Measurements from ENCODE around the gene C12orf57.
A peak's percentile ranks its signal among the peaks of the same experiment; 100 is the strongest.

C12orf57 gene

GRCh38 chr12:6919588-6919987 is 24.2 kb upstream of the C12orf57 start:
- no peak overlapping the region for H3K4me3 ChIP-seq (ENCODE audit: low read depth, low read length)
- no peak for DNase-seq (ENCODE audit: low read depth)
- no peak for TF ChIP-seq CTCF (IDR thresholded peaks at IDR 0.05; ENCODE audit: insufficient read depth, low read depth, low read length, missing control alignments)

- H3K4me3 ChIP-seq (ENCODE audit: low read depth, low read length), result no peak overlapping the region
- DNase-seq (ENCODE audit: low read depth), result no peak
- TF ChIP-seq CTCF (IDR thresholded peaks at IDR 0.05; ENCODE audit: insufficient read depth, low read depth, low read length, missing control alignments), result no peak
Measured at GRCh38 chr12:6921539-6921938, 22.3 kb upstream of the C12orf57 start.

- DNase-seq (ENCODE audit: low read depth), result peak; percentile 64
- H3K4me3 ChIP-seq (ENCODE audit: low read depth, low read length), result peak overlapping the region; percentile 5; the same call in 1 of the 2 replicates
- no peak for TF ChIP-seq CTCF (IDR thresholded peaks at IDR 0.05; ENCODE audit: insufficient read depth, low read depth, low read length, missing control alignments)
Measured at GRCh38 chr12:6921996-6922946, 21.6 kb upstream of the C12orf57 start.

GRCh38 chr12:6923003-6923732 is 20.7 kb upstream of the C12orf57 start:
- DNase-seq (ENCODE audit: low read depth), result no peak
- TF ChIP-seq CTCF (IDR thresholded peaks at IDR 0.05; ENCODE audit: insufficient read depth, low read depth, low read length, missing control alignments), result no peak
- H3K4me3 ChIP-seq (ENCODE audit: low read depth, low read length), result no peak overlapping the region

- H3K4me3 ChIP-seq (ENCODE audit: low read depth, low read length), result no peak overlapping the region
- no peak for TF ChIP-seq CTCF (IDR thresholded peaks at IDR 0.05; ENCODE audit: insufficient read depth, low read depth, low read length, missing control alignments)
- no peak for DNase-seq (ENCODE audit: low read depth)
Measured at GRCh38 chr12:6923851-6924250, 20.0 kb upstream of the C12orf57 start.

- H3K4me3 ChIP-seq (ENCODE audit: low read depth, low read length), result no peak overlapping the region
- no peak for TF ChIP-seq CTCF (IDR thresholded peaks at IDR 0.05; ENCODE audit: insufficient read depth, low read depth, low read length, missing control alignments)
- no peak for DNase-seq (ENCODE audit: low read depth)
Measured at GRCh38 chr12:6925239-6925539, 18.6 kb upstream of the C12orf57 start.
